Endodermal cell (in vitro differentiated cells): ENCODE data around the gene RGS14. TPM values are rescaled to one million over a fixed set of nuclear protein-coding genes. Genes with fewer than 3 reads are reported as not detected.

Experiments
- DNase-seq: peaks from one replicate; pipeline ENCODE4 v3.0.0-alpha.2; 2017
- H3K27ac ChIP-seq: 2 replicates; pipeline ENCODE4 v1.5.1; 2013; ENCODE audit warnings: mild to moderate bottlenecking, low read depth, low read length, moderate library complexity
- H3K27me3 ChIP-seq: 2 replicates; pipeline ENCODE4 v1.6.1; 2013; ENCODE audit warnings: mild to moderate bottlenecking, low read length, moderate library complexity; ENCODE audit not compliant: insufficient read depth, control insufficient read depth, poor library complexity, severe bottlenecking
- H3K36me3 ChIP-seq: 2 replicates; pipeline ENCODE4 v1.7.0; 2013; ENCODE audit warnings: mild to moderate bottlenecking, low read length, moderate library complexity; ENCODE audit not compliant: control insufficient read depth, insufficient read depth
- H3K4me1 ChIP-seq: one replicate; pipeline ENCODE4 v1.7.0; 2013; ENCODE audit warnings: low read length; ENCODE audit not compliant: control insufficient read depth, insufficient read depth
- H3K4me3 ChIP-seq: 2 replicates; pipeline ENCODE4 v1.5.1; 2013; ENCODE audit warnings: mild to moderate bottlenecking, low read length, moderate library complexity
- H3K9ac ChIP-seq: 2 replicates; pipeline ENCODE4 v1.6.1; 2013; ENCODE audit warnings: mild to moderate bottlenecking, low read length, moderate library complexity; ENCODE audit not compliant: poor library complexity, severe bottlenecking; ENCODE audit errors: extremely low read depth
- H3K9me3 ChIP-seq: 2 replicates; pipeline ENCODE4 v1.6.1; 2013; ENCODE audit warnings: mild to moderate bottlenecking, low read length, moderate library complexity; ENCODE audit not compliant: control insufficient read depth
- H3K27ac Mint-ChIP-seq: 2 replicates; pipeline ENCODE4 v1.8.0; 2020; ENCODE audit warnings: mixed read lengths
- H3K27me3 Mint-ChIP-seq: 2 replicates; pipeline ENCODE4 v1.8.0; 2021; ENCODE audit warnings: mild to moderate bottlenecking, mixed read lengths; ENCODE audit not compliant: insufficient read depth
- H3K36me3 Mint-ChIP-seq: 2 replicates; pipeline ENCODE4 v1.8.0; 2020; ENCODE audit warnings: low read depth, mixed read lengths
- H3K4me1 Mint-ChIP-seq: 2 replicates; pipeline ENCODE4 v1.8.0; 2020; ENCODE audit warnings: mixed read lengths
- H3K4me3 Mint-ChIP-seq: 2 replicates; pipeline ENCODE4 v1.8.0; 2020; ENCODE audit warnings: mild to moderate bottlenecking, moderate library complexity, mixed read lengths
- H3K9me3 Mint-ChIP-seq: 2 replicates; pipeline ENCODE4 v1.8.0; 2020; ENCODE audit warnings: mild to moderate bottlenecking, mixed read lengths
- CTCF ChIP-seq: fragments of 200-600 bp; sonication (generic); conservative IDR thresholded peaks from 2 replicates; pipeline ENCODE4 v1.5.0; 2021; ENCODE audit warnings: antibody characterized with exemption, mild to moderate bottlenecking
- WGBS, 2 experiments: methylation state at CpG; one replicate each; pipeline versions ENCODE4 v1.1.5 to v1.1.7; 2013; ENCODE audit warnings: missing lambda C conversion rate in 2 of 2, mixed read lengths in 1 of 2; ENCODE audit not compliant: insufficient coverage in 1 of 2, insufficient read length in 1 of 2; 5-methylcytosine and 5-hydroxymethylcytosine counted together
- total RNA-seq, 2 donors: library from RNA; stranded (reverse); fragmentation: NEBNext Ultra II Directional in 1 of 2; extraction: Animal tissue kit (Norgen Biotek cat#: 25700) in 1 of 2; gene quantifications; 2 replicates in 1 of 2; 3 replicates in 1 of 2; pipeline ENCODE4 v1.2.1, GENCODE V29; 2021

The RGS14 gene
- total RNA-seq, 2 donors from 2014 or later = 14.2 to 21.9 TPM

GRCh38 chr5:177385720-177386119 is 28.0 kb downstream of the RGS14 start:
- Mint-ChIP-seq H3K4me3 (no peak overlapping the region), H3K27ac (no peak overlapping the region), H3K36me3 (no peaks in the 10 kb centered on the region), H3K9me3 (no peaks in the 10 kb centered on the region), H3K27me3 (peaks cover 41% of the 10 kb centered on the region), H3K4me1 (peaks cover 5% of the 10 kb centered on the region)
- Histone ChIP-seq H3K9ac (no peak overlapping the region), H3K4me3 (no peak overlapping the region), H3K9me3 (no peaks in the 10 kb centered on the region), H3K27me3 (peaks cover 17% of the 10 kb centered on the region), H3K27ac (no peak overlapping the region), H3K4me1 (no peaks in the 10 kb centered on the region), H3K36me3 (no peaks in the 10 kb centered on the region)
- WGBS, 2 experiments = 85 to 93% methylated on average over 3 to 11 of the region's 11 CpGs
- no peak for TF ChIP-seq CTCF
- no peak for DNase-seq

GRCh38 chr5:177386542-177386941 is 28.8 kb downstream of the RGS14 start:
- Mint-ChIP-seq H3K4me1 (peaks cover 2% of the 10 kb centered on the region), H3K36me3 (no peaks in the 10 kb centered on the region), H3K9me3 (no peaks in the 10 kb centered on the region), H3K27ac (no peak overlapping the region), H3K4me3 (no peak overlapping the region), H3K27me3 (peaks cover 47% of the 10 kb centered on the region)
- no peaks in the 10 kb centered on the region for H3K36me3 ChIP-seq
- peaks cover 17% of the 10 kb centered on the region for H3K27me3 ChIP-seq
- WGBS, 2 experiments = 90 to 92% methylated on average over 7 to 8 of the region's 8 CpGs
- TF ChIP-seq CTCF = no peak
- no peak overlapping the region for H3K27ac ChIP-seq
- H3K4me1 ChIP-seq = no peaks in the 10 kb centered on the region
- no peak overlapping the region for H3K9ac ChIP-seq
- no peak for DNase-seq
- H3K9me3 ChIP-seq = no peaks in the 10 kb centered on the region
- H3K4me3 ChIP-seq = no peak overlapping the region

GRCh38 chr5:177387405-177387804 is 29.7 kb downstream of the RGS14 start:
- Histone ChIP-seq H3K4me3 (no peak overlapping the region), H3K4me1 (no peaks in the 10 kb centered on the region), H3K9ac (no peak overlapping the region), H3K9me3 (no peaks in the 10 kb centered on the region), H3K27ac (no peak overlapping the region), H3K36me3 (no peaks in the 10 kb centered on the region), H3K27me3 (peaks cover 17% of the 10 kb centered on the region)
- DNase-seq = no peak
- H3K36me3 Mint-ChIP-seq = no peaks in the 10 kb centered on the region
- H3K4me1 Mint-ChIP-seq = peaks cover 2% of the 10 kb centered on the region
- 93 to 98% methylated on average over 13 to 14 of the region's 14 CpGs for WGBS, 2 experiments
- no peak overlapping the region for H3K4me3 Mint-ChIP-seq
- no peaks in the 10 kb centered on the region for H3K9me3 Mint-ChIP-seq
- peaks cover 50% of the 10 kb centered on the region for H3K27me3 Mint-ChIP-seq
- H3K27ac Mint-ChIP-seq = no peak overlapping the region
- TF ChIP-seq CTCF = no peak
